Erythroblast (primary cell): ENCODE measurements around the gene SLC11A1.

Experiments
- DNase-seq, 2 experiments: peaks; one replicate each; lab custom pipeline; 2025; lab: John Stamatoyannopoulos, UW
- GATA1 ChIP-seq: IDR thresholded peaks from 2 replicates; pipeline ENCODE4 v1.6.1; 2011; ENCODE audit warnings: low read depth, mild to moderate bottlenecking, control low read depth, low read length, moderate library complexity
- POLR2A ChIP-seq: IDR thresholded peaks from 2 replicates; pipeline ENCODE4 v1.6.1; 2011; ENCODE audit warnings: mild to moderate bottlenecking, low read length

The SLC11A1 gene

DNA sequence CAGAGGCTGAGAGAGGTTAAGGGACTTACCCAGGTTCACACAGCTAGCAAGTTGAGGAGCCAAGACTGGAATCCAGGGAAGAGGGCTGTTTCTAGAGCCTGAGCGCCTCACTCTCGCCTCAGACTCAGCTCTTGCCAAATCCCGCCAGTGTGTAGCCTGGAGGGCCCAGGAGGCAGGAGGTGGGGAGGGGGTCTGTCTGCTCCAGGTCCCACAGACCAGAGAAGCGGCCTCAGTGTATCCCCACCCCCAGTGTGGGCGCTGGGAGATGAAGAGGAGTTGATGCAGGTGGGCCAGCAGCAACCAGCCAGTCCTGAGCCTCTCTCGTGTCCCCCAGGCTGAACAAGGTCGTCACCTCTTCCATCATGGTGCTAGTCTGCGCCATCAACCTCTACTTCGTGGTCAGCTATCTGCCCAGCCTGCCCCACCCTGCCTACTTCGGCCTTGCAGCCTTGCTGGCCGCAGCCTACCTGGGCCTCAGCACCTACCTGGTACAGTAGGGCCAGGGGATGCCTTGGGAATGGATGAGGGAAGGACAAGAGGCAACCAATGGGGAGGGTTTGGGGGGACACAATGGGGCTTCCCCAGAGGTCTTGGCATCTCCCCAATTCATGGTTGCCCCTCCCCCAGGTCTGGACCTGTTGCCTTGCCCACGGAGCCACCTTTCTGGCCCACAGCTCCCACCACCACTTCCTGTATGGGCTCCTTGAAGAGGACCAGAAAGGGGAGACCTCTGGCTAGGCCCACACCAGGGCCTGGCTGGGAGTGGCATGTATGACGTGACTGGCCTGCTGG lies 12.4 kb downstream of the SLC11A1 start:
- peak; percentile 36 for TF ChIP-seq POLR2A
- no peak for TF ChIP-seq GATA1
- peak; percentile 56 to 59 for DNase-seq

DNA sequence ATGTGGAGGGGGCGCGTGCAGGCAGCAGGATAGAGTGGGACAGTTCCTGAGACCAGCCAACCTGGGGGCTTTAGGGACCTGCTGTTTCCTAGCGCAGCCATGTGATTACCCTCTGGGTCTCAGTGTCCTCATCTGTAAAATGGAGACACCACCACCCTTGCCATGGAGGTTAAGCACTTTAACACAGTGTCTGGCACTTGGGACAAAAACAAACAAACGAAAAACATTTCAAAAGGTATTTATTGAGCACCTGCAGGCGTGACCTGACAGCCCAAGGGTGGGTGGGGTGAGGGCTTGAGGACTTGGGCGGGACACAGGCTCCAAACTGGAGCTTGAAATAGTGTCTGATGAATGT lies 13.0 kb downstream of the SLC11A1 start:
- DNase-seq: peak in 1 of 2 experiments; percentile 53
- TF ChIP-seq GATA1 (no peak), POLR2A (no peak)

DNA sequence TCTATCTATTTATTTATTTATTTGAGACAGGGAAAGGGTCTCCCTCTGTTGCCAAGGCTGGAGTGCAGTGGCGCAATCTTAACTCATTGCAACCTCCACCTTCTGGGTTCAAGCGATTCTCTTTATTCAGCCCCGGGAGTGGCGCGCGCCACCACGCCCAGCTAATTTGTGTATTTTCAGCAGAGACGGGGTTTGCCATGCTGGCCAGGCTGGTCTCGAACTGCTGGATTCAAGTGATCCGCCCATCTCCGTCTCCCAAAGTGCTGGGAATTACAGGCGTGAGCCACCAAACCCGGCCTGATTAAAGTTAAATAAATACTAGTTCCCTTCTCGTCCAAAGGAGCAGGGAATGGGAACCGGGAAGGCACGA lies 13.4 kb downstream of the SLC11A1 start:
- no peak for TF ChIP-seq POLR2A
- TF ChIP-seq GATA1: no peak
- DNase-seq: peak; percentile 71 to 72

DNA sequence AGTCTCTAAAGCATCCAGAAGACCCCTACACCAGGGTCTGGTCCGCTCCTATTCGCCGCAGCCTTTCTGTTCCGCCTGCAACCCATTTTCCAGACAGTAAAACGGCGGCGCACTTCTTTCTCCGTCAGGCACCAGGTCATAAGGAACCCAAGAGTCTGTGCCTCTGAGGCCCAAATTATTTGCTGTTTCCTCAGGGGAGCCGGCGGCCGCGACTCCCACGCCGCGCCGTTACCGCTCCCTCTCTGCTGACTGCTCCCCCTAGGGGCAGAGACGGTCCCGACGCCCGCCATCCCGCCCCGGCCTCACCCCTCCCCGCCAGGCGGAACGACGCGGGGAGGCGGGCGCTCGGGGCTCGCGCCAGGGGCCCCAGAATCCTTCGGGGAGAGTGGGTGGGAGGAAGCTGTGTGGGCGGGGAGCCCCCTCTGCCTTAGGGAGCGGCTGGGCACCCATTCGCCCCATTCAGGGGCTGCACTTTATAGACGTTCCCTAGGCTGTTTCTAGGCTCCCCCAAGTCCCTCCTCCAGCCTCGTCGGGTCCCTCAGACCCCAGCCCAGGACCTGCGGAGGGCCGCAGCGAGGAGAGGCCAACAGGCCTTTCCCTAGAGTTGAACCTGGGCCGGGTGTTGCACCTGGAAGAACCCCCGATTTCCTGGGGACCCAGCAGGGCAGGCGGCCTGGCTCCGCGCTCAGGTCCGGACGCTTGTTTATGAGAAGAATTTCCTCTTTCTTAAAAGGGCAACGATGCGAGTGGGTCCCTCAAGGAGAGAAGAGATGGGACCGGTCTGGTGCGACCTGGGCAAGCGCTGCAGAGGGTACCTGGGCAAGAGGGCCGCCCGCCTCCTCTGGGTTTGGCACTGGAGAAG lies 14.0 kb downstream of the SLC11A1 start:
- no peak for TF ChIP-seq GATA1
- TF ChIP-seq POLR2A: peak; percentile 75
- peak; percentile 98 for DNase-seq

DNA sequence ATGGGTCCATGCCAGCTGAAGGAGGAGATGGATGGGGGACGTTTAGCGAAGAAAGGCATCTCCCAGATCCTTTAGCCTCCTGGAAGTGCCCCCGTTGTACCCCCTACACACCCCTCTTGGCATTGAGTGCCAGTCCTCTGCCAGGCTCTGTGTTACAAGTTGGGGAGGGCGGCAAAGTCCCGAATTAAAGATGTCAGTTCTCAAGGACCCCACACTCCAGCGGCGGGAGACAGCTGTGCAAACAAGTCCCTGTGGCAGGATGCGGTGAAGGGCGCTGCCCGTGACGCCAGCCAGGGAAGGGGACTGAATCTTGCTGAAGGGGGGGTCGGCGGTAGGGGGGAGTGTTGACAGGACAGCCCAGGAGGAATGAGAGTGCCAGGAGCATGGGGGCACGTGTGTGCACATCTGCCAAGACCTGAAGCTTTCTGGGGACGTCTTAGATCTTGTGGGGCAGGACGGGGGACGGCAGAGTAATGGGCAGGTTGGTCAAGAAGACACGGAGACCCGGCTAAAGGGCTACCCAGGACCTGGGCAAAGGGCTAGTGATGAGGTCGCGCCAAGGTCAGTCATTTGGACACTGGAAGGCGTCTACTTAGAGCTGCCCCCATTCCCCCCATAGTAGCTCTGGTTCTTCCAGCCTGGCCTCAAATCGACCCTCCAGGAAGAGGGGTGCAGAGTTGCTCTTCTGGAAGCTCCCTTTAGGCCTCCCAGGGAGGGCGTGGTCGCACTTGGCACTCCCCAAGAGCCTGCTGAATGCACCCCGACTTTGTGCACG lies 14.8 kb downstream of the SLC11A1 start:
- peak; percentile 78 to 82 for DNase-seq
- TF ChIP-seq GATA1: no peak

DNA sequence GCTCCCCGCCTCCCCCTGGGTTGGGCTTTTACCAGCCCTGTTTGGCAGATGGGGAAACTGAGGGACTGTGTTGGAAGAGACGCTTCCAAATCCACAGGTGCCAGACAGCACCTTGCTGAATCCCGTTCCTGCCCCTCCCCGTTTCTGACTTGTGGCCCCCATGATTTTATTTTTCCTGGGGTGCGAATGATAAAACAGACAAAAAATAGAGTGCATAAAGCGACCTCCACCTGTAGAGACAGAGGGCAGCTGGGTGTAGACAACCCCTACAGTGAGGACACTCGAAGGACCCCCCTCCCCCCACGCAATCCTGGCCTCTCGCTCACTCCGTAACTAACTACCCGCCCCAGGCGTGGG lies 15.4 kb downstream of the SLC11A1 start:
- DNase-seq: no peak
- TF ChIP-seq GATA1 (no peak), POLR2A (no peak)

DNA sequence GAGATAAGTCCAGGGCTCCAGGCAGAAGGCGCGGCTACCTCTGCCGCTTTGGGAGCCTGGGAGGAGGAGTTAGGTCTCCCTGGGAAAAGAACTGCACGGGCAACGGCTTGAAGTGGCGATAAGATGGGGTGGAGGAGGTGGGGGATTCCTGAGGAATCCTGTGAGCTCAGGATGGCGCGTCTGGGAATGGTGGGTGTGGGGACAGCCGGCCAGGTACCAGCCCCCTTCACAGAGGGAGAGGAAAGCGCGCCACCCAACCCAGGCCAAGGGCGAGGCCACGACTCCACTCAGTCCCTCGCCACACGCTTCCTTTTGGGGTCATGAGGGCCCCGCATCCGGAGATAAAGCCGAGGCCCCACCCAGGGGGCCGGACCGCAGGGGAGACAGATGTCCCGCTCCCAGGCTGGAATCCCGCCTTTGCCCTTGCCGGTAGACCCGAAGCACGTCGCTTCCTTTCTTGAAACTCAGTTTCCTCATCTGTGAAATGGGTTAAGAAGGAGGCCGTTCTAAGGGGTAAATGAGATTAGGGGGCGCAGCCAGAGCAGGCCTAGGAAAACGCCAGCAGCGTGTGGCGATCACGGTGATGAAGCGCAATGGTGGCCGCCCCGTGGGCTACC lies 15.9 kb downstream of the SLC11A1 start:
- TF ChIP-seq GATA1: no peak
- TF ChIP-seq POLR2A: peak; percentile 92
- peak; percentile 87 to 88 for DNase-seq

DNA sequence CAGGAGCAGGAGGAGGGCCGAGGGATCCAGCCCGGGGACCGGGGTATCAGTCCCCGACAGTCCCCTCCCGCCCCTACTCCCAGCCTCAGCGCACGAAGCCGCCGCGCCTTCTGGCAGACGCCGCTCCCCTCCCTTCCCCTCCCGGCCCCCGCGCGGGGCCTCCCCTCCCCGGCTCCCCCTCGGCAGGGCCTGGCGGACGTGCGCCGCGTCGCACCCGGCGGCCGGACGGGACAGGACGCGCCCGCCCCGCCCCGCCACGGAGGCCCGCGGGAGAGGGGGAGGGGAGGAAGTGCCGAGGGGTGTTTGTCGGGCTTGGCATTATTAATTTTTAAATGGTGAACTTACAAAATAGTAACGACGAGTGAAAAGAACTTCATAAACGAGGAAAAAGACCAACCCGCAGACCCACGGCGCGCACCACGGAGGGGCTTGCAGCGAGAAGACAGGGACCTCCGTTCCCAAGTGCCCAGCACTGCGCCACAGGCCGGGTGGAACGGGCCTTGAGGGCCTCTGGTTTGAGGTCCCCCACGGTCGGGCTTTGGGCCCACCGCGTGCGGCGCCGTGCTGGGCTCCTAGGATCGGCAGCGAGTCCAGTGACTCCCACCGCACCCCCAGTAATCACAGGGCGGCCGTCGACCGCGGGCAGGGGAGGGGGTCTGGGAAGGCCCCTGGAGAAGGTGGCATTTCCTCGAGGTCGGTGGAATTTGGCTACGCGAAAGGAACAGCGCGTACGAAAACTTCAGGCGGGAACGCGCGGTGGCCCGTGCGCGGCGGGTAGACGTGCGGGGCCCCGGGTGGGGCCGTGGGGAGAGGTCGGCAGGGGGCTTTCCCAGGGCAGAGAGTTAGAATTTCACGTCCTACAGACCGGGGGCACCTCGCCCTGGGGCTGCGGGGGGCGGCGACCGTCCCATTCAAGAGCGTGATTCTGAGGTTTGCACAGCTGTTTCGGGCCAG lies 16.6 kb downstream of the SLC11A1 start:
- DNase-seq: peak; percentile 88 to 91
- no peak for TF ChIP-seq POLR2A
- no peak for TF ChIP-seq GATA1

DNA sequence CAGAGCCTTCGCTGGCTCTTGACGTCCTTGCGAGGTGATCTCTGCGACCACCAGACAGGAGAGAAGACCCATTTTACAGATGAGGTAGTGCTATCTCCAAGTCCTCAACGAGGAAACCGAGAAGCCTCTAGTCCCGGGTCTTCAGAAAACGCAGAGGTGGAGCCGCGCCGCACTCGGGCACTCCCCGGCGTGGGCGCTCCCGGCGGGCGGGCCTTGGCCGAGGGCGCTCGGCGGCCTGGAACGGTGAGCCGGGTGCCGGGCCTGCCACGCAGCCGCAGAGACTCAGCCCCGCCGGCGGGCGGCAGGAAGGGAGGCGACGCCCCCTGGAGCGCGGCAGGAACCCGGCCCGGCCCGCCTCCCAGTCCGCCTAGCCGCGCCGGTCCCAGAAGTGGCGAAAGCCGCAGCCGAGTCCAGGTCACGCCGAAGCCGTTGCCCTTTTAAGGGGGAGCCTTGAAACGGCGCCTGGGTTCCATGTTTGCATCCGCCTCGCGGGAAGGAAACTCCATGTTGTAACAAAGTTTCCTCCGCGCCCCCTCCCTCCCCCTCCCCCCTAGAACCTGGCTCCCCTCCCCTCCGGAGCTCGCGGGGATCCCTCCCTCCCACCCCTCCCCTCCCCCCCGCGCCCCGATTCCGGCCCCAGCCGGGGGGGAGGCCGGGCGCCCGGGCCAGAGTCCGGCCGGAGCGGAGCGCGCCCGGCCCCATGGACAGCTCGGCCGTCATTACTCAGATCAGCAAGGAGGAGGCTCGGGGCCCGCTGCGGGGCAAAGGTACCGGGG lies 17.5 kb downstream of the SLC11A1 start, which contains the start of gene CTDSP1:
TSS of gene CTDSP1 (plus strand) at position 478 of the 776 bp plus-strand sequence. CDS start at position 701, 223 bp downstream.
- no peak for TF ChIP-seq GATA1
- peak; percentile 71 for TF ChIP-seq POLR2A
- peak; percentile 95 to 96 for DNase-seq

DNA sequence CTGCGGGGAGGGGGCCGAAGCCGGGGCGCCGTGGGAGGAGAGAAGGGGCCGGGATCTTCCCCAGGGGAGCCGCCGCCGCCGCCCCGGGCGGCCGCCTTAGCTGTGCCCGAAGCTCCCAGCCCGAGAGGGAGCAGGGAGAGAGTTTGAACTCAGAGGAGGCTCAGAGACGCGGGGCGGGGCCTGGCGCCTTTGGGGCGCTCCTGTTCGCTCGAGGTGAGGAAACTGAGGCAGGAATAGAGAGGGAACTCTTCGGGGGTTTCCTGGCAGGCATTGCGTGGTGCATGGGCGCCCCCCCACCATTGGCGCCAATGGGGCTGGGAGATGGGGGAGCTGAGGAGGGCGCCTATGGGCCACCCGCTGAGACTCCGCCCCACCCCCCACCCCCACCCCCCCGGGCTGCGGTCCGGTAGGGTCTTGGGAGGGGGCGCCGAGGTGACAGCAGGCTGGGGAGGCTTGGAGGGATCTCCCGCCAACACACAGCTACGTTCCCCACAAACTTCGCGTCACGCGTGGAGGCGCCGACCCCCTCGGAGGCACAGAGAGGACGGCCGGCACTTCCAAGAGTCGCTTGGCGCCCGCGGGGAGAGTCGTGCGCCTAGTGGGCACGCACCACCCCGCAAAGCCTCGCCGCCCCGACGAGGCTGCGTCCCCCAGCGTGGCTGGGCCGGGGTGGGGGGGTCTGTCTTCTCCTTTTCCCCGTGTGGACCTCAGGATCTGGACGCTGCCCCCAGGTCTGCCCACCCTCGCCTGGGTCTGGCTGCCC lies 18.3 kb downstream of the SLC11A1 start:
- peak; percentile 62 to 74 for DNase-seq
- TF ChIP-seq GATA1: no peak
- TF ChIP-seq POLR2A: peak; percentile 24
